ENCODE data around the gene MLLT11. TPM values are rescaled to one million over a fixed set of nuclear protein-coding genes. Genes with fewer than 3 reads are reported as not detected.
A peak's percentile ranks its signal among the peaks of the same experiment; 100 is the strongest.

Gene MLLT11
- total RNA-seq, 1 donor from 2014 or later, result 37.0 TPM

DNA sequence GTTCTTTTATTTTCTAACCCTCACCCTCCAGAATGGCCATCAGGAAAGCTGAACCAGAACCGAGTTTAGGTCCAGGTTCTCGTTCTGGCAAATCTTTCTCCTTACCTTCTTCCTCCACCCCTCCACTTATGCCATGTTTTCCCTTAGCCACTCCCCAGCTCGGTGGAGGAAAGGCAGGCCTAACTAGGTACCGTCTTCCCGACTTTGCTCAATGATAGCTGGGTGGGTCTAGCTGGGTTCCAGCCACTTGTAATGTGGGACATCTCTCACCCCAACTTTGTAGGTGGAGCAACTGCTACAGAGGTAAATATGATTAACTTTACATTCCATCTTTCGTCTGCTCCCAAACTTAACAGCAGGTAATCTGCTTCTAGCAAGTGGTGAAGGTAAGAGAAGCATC, 23.2 kb upstream of the MLLT11 start:
- Mint-ChIP-seq H3K9me3 (no peaks in the 10 kb centered on the region), H3K4me3 (peak overlapping the region; percentile 4), H3K36me3 (peaks cover 10% of the 10 kb centered on the region), H3K4me1 (no peaks in the 10 kb centered on the region), H3K27ac (peak overlapping the region; percentile 34), H3K27me3 (ENCODE audit: insufficient read depth, low read depth) (peaks cover 2% of the 10 kb centered on the region)
- no peak for TF ChIP-seq CTCF (IDR thresholded peaks at IDR 0.05)
- no peak for TF ChIP-seq EZH2phosphoT487 (IDR thresholded peaks at IDR 0.05)
- no peak overlapping the region for H3K4me3 ChIP-seq
- no peaks in the 10 kb centered on the region for H4K20me1 ChIP-seq (ENCODE audit: low read depth)
- no peak overlapping the region for H3K27ac ChIP-seq
- no peaks in the 10 kb centered on the region for H3K4me1 ChIP-seq
- no peak for DNase-seq (ENCODE audit: low spot score)
- no peak overlapping the region for H3K4me2 ChIP-seq
- no peaks in the 10 kb centered on the region for H3K9me3 ChIP-seq (ENCODE audit: low read depth)
- no peaks in the 10 kb centered on the region for H3K27me3 ChIP-seq
- H3K79me2 ChIP-seq (ENCODE audit: low read depth), result no peaks in the 10 kb centered on the region
- no peak overlapping the region for H3K9ac ChIP-seq
- no peaks in the 10 kb centered on the region for H3K36me3 ChIP-seq
- no peak overlapping the region for H2AFZ ChIP-seq (replicated peaks)
- H3F3A ChIP-seq (ENCODE audit: low read depth), result no peaks in the 10 kb centered on the region

DNA sequence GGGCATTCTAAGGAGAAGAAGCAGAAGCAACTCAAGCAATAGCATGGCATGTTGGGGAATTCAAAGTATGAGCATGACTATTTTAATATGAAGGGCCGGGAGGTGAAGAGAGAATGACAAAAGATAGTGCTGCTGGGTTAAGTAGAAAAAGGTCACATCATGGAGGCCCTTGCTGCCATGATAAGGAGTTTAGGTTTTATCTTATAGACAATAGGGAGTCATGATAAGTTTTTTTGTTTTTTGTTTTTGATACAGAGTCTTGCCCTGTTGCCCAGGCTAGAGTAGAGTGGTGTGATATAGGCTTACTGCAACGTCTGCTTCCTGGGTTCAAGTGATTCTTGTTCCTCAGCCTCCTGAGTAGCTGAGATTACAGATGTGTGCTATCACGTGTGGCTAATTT, 20.7 kb upstream of the MLLT11 start:
- TF ChIP-seq EZH2phosphoT487 (IDR thresholded peaks at IDR 0.05), result no peak
- no peak for TF ChIP-seq EZH2 (IDR thresholded peaks at IDR 0.05)
- no peak for TF ChIP-seq CTCF (IDR thresholded peaks at IDR 0.05)
- no peak overlapping the region for H3K4me3 Mint-ChIP-seq
- H3K27ac ChIP-seq, result no peak overlapping the region

DNA sequence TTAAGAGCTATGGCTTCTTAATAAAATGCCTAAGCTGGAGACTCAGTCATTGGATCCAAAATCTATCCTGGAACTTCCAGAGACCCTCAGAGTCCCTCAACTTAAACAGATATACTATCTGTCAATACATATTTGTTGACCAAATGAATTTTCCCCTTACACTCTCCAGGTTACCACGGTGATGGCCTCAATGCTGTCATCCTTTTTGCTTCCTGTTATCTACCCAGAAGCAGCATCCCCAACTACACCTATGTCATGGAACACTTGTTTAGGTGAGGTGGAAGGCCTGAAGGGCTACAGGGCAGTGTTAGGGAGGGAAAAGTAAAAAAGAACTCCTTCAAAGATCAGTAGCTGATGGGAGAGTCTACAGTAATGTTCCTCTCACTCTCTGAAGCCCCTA, 17.0 kb upstream of the MLLT11 start:
- no peaks in the 10 kb centered on the region for H3K79me2 ChIP-seq (ENCODE audit: low read depth)
- Mint-ChIP-seq H3K9me3 (no peaks in the 10 kb centered on the region), H3K36me3 (peaks cover 2% of the 10 kb centered on the region), H3K27ac (no peak overlapping the region), H3K4me3 (no peak overlapping the region), H3K27me3 (ENCODE audit: insufficient read depth, low read depth) (peaks cover 5% of the 10 kb centered on the region), H3K4me1 (peaks cover 12% of the 10 kb centered on the region)
- peaks cover 17% of the 10 kb centered on the region for H3F3A ChIP-seq (ENCODE audit: low read depth)
- H3K9ac ChIP-seq, result no peak overlapping the region
- no peaks in the 10 kb centered on the region for H3K9me3 ChIP-seq (ENCODE audit: low read depth)
- TF ChIP-seq EZH2 (IDR thresholded peaks at IDR 0.05), result no peak
- no peak for TF ChIP-seq EZH2phosphoT487 (IDR thresholded peaks at IDR 0.05)
- no peak for TF ChIP-seq CTCF (IDR thresholded peaks at IDR 0.05)
- H2AFZ ChIP-seq (replicated peaks), result no peak overlapping the region
- no peaks in the 10 kb centered on the region for H3K36me3 ChIP-seq
- H3K4me3 ChIP-seq, result no peak overlapping the region
- peaks cover 6% of the 10 kb centered on the region for H3K4me1 ChIP-seq
- no peaks in the 10 kb centered on the region for H4K20me1 ChIP-seq (ENCODE audit: low read depth)
- no peaks in the 10 kb centered on the region for H3K27me3 ChIP-seq
- H3K4me2 ChIP-seq, result no peak overlapping the region
- DNase-seq (ENCODE audit: low spot score), result no peak
- H3K27ac ChIP-seq, result no peak overlapping the region

More for the DNA sequence above, 20.7 kb upstream of the MLLT11 start:
- no peak overlapping the region for H2AFZ ChIP-seq (replicated peaks)
- Mint-ChIP-seq H3K9me3 (no peaks in the 10 kb centered on the region), H3K36me3 (peaks cover 2% of the 10 kb centered on the region), H3K4me1 (no peaks in the 10 kb centered on the region), H3K27ac (no peak overlapping the region), H3K27me3 (ENCODE audit: insufficient read depth, low read depth) (no peaks in the 10 kb centered on the region)
- no peak overlapping the region for H3K4me3 ChIP-seq
- no peaks in the 10 kb centered on the region for H3K79me2 ChIP-seq (ENCODE audit: low read depth)
- no peaks in the 10 kb centered on the region for H4K20me1 ChIP-seq (ENCODE audit: low read depth)
- H3K9ac ChIP-seq, result no peak overlapping the region
- H3K27me3 ChIP-seq, result no peaks in the 10 kb centered on the region
- no peaks in the 10 kb centered on the region for H3K4me1 ChIP-seq
- no peaks in the 10 kb centered on the region for H3K9me3 ChIP-seq (ENCODE audit: low read depth)
- no peaks in the 10 kb centered on the region for H3F3A ChIP-seq (ENCODE audit: low read depth)
- H3K4me2 ChIP-seq, result no peak overlapping the region
- H3K36me3 ChIP-seq, result no peaks in the 10 kb centered on the region
- DNase-seq (ENCODE audit: low spot score), result no peak
